Measurements from ENCODE around the gene NXT2. TPM values are rescaled to one million over a fixed set of nuclear protein-coding genes. Genes with fewer than 3 reads are reported as not detected.

The NXT2 gene
- 10 to 100 TPM in 1 of 2 donors, 1 to 10 TPM in 1; 9.5 to 16.8 TPM for total RNA-seq
- polyA plus RNA-seq, result 10 to 100 TPM in 1 of 2 donors, 1 to 10 TPM in 1; 7.4 to 10.1 TPM
- long read RNA-seq, donor 1, partial matches to known transcripts, result 0 of 7 reads
- long read RNA-seq, donor 1, other reads (novel, unspliced or antisense), result 0 of 7 reads
- long read RNA-seq, donor 2, transcript NXT2-203 (4 exons, 2,562 nt), result major isoform, 5 of 6 reads
- long read RNA-seq, donor 2, partial matches to known transcripts, result 0 of 6 reads
- long read RNA-seq, donor 2, other reads (novel, unspliced or antisense), result 0 of 6 reads
- long read RNA-seq, donor 3, transcript NXT2-203 (4 exons, 2,562 nt), result major isoform, 5 of 6 reads
- long read RNA-seq, donor 3, partial matches to known transcripts, result 0 of 6 reads
- long read RNA-seq, donor 3, other reads (novel, unspliced or antisense), result 0 of 6 reads
- long read RNA-seq, donor 4, transcript NXT2-203 (4 exons, 2,562 nt), result major isoform, 7 of 11 reads
- long read RNA-seq, donor 4, partial matches to known transcripts, result 0 of 11 reads
- long read RNA-seq, donor 4, other reads (novel, unspliced or antisense), result 0 of 11 reads
- long read RNA-seq, donor 5, transcript NXT2-203 (4 exons, 2,562 nt), result major isoform, 6 of 12 reads
- long read RNA-seq, donor 5, partial matches to known transcripts, result 0 of 12 reads
- long read RNA-seq, donor 5, other reads (novel, unspliced or antisense), result 0 of 12 reads

- WGBS, 2 donors, result 3 to 32% methylated on average over 41 to 43 of the region's 43 CpGs
Measured at GRCh38 chrX:109536439-109537323, at the start of gene NXT2. NXT2 (plus strand) TSS chrX:109536844; CDS start chrX:109537007, 163 bp downstream.

GRCh38 chrX:109487640-109488039 is 49.0 kb upstream of the NXT2 start:
- DNase-seq, result no peak
- H3K4me1 ChIP-seq (ENCODE audit: control insufficient read depth in 5 of 5, insufficient read depth in 5 of 5, low read length in 5 of 5), result no peaks in the 10 kb centered on the region

More at GRCh38 chrX:109536439-109537323, at the start of gene NXT2:
- Histone ChIP-seq H3K4me1 (ENCODE audit: control insufficient read depth in 5 of 5, insufficient read depth in 5 of 5, low read length in 5 of 5) (no peaks in the 10 kb centered on the region), H3K9ac (ENCODE audit: insufficient read depth in 1 of 2, low read length in 2 of 2) (peak within 1 kb of the TSS; percentile 41 to 73), H3K36me3 (ENCODE audit: control insufficient read depth in 4 of 4, insufficient read depth in 4 of 4, low read length in 4 of 4) (no peaks in the 10 kb centered on the region), H3K4me3 (peak within 1 kb of the TSS; percentile 36), H3K27ac (ENCODE audit: low read depth in 1 of 2, low read length in 1 of 2) (peak within 1 kb of the TSS; percentile 86 to 89), H3K27me3 (ENCODE audit: control insufficient read depth in 3 of 3, insufficient read depth in 3 of 3, low read length in 2 of 3) (peaks cover 0 to 12% (median 0%) of the 10 kb centered on the region in 3 donors), H3K9me3 (ENCODE audit: control insufficient read depth in 4 of 4, insufficient read depth in 3 of 4, low read length in 3 of 4) (no peaks in the 10 kb centered on the region)
- no peak for TF ChIP-seq CTCF (IDR thresholded peaks at IDR 0.05; ENCODE audit: control extremely low read depth, extremely low read depth)
- ATAC-seq (ENCODE audit: insufficient read depth, low FRiP score) (peak; percentile 96), DNase-seq (peak; percentile 93 to 96 (median 94))

GRCh38 chrX:109489174-109489573 is 47.5 kb upstream of the NXT2 start:
- Histone ChIP-seq H3K27ac (ENCODE audit: low read depth in 1 of 2, low read length in 1 of 2) (no peak overlapping the region), H3K4me1 (ENCODE audit: control insufficient read depth in 5 of 5, insufficient read depth in 5 of 5, low read length in 5 of 5) (no peaks in the 10 kb centered on the region), H3K4me3 (no peak overlapping the region), H3K9me3 (ENCODE audit: control insufficient read depth in 4 of 4, insufficient read depth in 3 of 4, low read length in 3 of 4) (no peaks in the 10 kb centered on the region), H3K36me3 (ENCODE audit: control insufficient read depth in 4 of 4, insufficient read depth in 4 of 4, low read length in 4 of 4) (no peaks in the 10 kb centered on the region), H3K9ac (ENCODE audit: insufficient read depth in 1 of 2, low read length in 2 of 2) (no peak overlapping the region), H3K27me3 (ENCODE audit: control insufficient read depth in 3 of 3, insufficient read depth in 3 of 3, low read length in 2 of 3) (peaks cover 3 to 31% (median 9%) of the 10 kb centered on the region in 3 donors)
- no peak for TF ChIP-seq CTCF (IDR thresholded peaks at IDR 0.05; ENCODE audit: control extremely low read depth, extremely low read depth)
- WGBS, 2 donors, result 81 to 97% methylated on average over 2 of the region's 2 CpGs
- ATAC-seq (ENCODE audit: insufficient read depth, low FRiP score) (no peak), DNase-seq (no peak)

More at GRCh38 chrX:109487640-109488039, 49.0 kb upstream of the NXT2 start:
- no peak overlapping the region for H3K9ac ChIP-seq (ENCODE audit: insufficient read depth in 1 of 2, low read length in 2 of 2)
- no peaks in the 10 kb centered on the region for H3K36me3 ChIP-seq (ENCODE audit: control insufficient read depth in 4 of 4, insufficient read depth in 4 of 4, low read length in 4 of 4)
- no peak for ATAC-seq (ENCODE audit: insufficient read depth, low FRiP score)
- WGBS, 2 donors, result 18 to 38% methylated on average over 4 of the region's 4 CpGs
- peaks cover 3 to 33% (median 14%) of the 10 kb centered on the region in 3 donors for H3K27me3 ChIP-seq (ENCODE audit: control insufficient read depth in 3 of 3, insufficient read depth in 3 of 3, low read length in 2 of 3)
- no peak overlapping the region for H3K4me3 ChIP-seq
- H3K9me3 ChIP-seq (ENCODE audit: control insufficient read depth in 4 of 4, insufficient read depth in 3 of 4, low read length in 3 of 4), result no peaks in the 10 kb centered on the region
- TF ChIP-seq CTCF (IDR thresholded peaks at IDR 0.05; ENCODE audit: control extremely low read depth, extremely low read depth), result no peak
- no peak overlapping the region for H3K27ac ChIP-seq (ENCODE audit: low read depth in 1 of 2, low read length in 1 of 2)

All from lung (tissue), 16 donors.